ENCODE measurements around the gene MATN1. TPM values are rescaled to one million over a fixed set of nuclear protein-coding genes. Genes with fewer than 3 reads are reported as not detected.

Gene MATN1
- total and polyA plus RNA-seq, 2 of the 4 experiments (the other 2 are of a cell fraction), result 0.27 TPM; not detected in 1

DNA sequence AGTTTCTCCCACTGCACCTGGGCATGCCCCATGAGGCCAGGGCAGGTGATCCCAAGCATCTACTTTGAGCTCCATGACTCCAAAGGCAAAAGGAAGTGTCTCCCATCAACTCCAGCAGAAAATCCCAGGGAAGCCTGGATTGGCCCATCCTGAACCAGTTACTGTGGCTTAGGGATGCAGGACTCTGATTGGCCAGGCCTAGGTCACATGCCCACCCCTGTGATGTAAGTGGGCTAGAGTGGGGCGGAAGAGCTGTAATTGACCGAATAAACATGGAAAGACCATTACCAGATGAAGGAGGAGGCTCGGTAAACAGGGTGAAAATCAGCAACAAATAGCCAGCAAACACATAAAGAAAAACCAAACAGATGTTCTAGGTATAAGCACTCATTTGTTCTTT lies 45.2 kb downstream of the MATN1 start:
- Histone ChIP-seq H2BK15ac (ENCODE audit: low read depth, low read length) (no peak overlapping the region), H3K4me3 (ENCODE audit: insufficient read depth, low read depth, low read length) (no peak overlapping the region), H2BK5ac (ENCODE audit: low read depth, low read length, poor library complexity, severe bottlenecking) (no peak overlapping the region), H3K4me1 (ENCODE audit: control insufficient read depth, insufficient read depth, low read length) (no peaks in the 10 kb centered on the region), H3K4ac (ENCODE audit: low read depth, low read length) (no peak overlapping the region), H2BK120ac (ENCODE audit: low read depth, low read length) (no peak overlapping the region), H4K20me1 (ENCODE audit: insufficient read depth, low read length) (no peaks in the 10 kb centered on the region), H3K14ac (replicated peaks; ENCODE audit: low read depth, low read length) (no peak overlapping the region), H2AK5ac (ENCODE audit: low read depth, low read length) (no peak overlapping the region), H3K4me2 (ENCODE audit: low read depth, low read length) (no peak overlapping the region), H3K79me1 (ENCODE audit: low read depth in 1 of 2, low read length in 2 of 2) (no peaks in the 10 kb centered on the region), H2BK20ac (ENCODE audit: low read depth, low read length) (no peak overlapping the region), H2AFZ (replicated peaks; ENCODE audit: low read length, poor library complexity) (no peak overlapping the region), H3K9ac (ENCODE audit: low read depth, low read length) (no peak overlapping the region), H3K9me1 (ENCODE audit: insufficient read depth, low read length) (no peaks in the 10 kb centered on the region), H3K18ac (ENCODE audit: low read depth, low read length) (no peak overlapping the region), H4K5ac (ENCODE audit: low read depth, low read length) (no peak overlapping the region), H4K91ac (ENCODE audit: insufficient read depth, low read depth, low read length) (no peak overlapping the region), H3K56ac (ENCODE audit: extremely low read depth, insufficient read depth, low read length) (no peak overlapping the region), H4K8ac (ENCODE audit: low read depth in 2 of 2, low read length in 2 of 2) (no peak overlapping the region), H2AK9ac (replicated peaks; ENCODE audit: low read depth, low read length, poor library complexity) (no peak overlapping the region), H3K27ac (ENCODE audit: insufficient read depth, low read length) (no peak overlapping the region), H3K9me3 (ENCODE audit: control insufficient read depth, insufficient read depth, low read length) (no peaks in the 10 kb centered on the region), H3K23ac (ENCODE audit: low read depth, low read length) (no peak overlapping the region), H3K36me3 (ENCODE audit: control insufficient read depth, insufficient read depth, low read length) (no peaks in the 10 kb centered on the region), H3K27me3 (ENCODE audit: control insufficient read depth, insufficient read depth, low read length) (peaks cover 12% of the 10 kb centered on the region)
- no peak for ATAC-seq (ENCODE audit: low read depth)
- ChIA-PET CTCF (no interaction called here), POLR2A (ENCODE audit: unreplicated experiment) (no interaction called here)
- dilution Hi-C loops (cut with HindIII; ENCODE audit: low sequenced_read_pairs, unreplicated experiment) (no loop called here), intact Hi-C loops (cut with micrococcal nuclease) (no loop called here), in situ Hi-C loops (cut with MboI; ENCODE audit: low sequenced_read_pairs) (no loop called here)
- no peak for DNase-seq
- no TSS peak for BruUV-seq (replicated peaks)
- TF ChIP-seq, protein P1, sequence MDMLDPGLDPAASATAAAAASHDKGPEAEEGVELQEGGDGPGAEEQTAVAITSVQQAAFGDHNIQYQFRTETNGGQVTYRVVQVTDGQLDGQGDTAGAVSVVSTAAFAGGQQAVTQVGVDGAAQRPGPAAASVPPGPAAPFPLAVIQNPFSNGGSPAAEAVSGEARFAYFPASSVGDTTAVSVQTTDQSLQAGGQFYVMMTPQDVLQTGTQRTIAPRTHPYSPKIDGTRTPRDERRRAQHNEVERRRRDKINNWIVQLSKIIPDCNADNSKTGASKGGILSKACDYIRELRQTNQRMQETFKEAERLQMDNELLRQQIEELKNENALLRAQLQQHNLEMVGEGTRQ (IDR thresholded peaks at IDR 0.05; ENCODE audit: low read depth, low read length), result no peak
- TF ChIP-seq FOS (IDR thresholded peaks at IDR 0.05; ENCODE audit: low read depth, low read length) (no peak), SMC3 (IDR thresholded peaks at IDR 0.05; ENCODE audit: low read depth, low read length) (no peak), MXI1 (IDR thresholded peaks at IDR 0.05; ENCODE audit: borderline replicate concordance, low read depth, low read length) (no peak), MAFK (IDR thresholded peaks at IDR 0.05; ENCODE audit: low read depth, low read length) (no peak), CHD1 (IDR thresholded peaks at IDR 0.05; ENCODE audit: low read depth, low read length) (no peak), NFE2L2 (IDR thresholded peaks at IDR 0.05; ENCODE audit: low read depth, low read length) (no peak), RCOR1 (IDR thresholded peaks at IDR 0.05; ENCODE audit: insufficient replicate concordance, low read length) (no peak), RFX5 (IDR thresholded peaks at IDR 0.05; ENCODE audit: low read depth, low read length) (no peak), POLR2A (IDR thresholded peaks at IDR 0.05; ENCODE audit: low read depth, low read length) (no peak), RAD21 (IDR thresholded peaks at IDR 0.05; ENCODE audit: low read length) (no peak), CEBPB (IDR thresholded peaks at IDR 0.05; ENCODE audit: low read depth, low read length) (no peak), MAZ (IDR thresholded peaks at IDR 0.05; ENCODE audit: borderline replicate concordance, low read depth, low read length) (no peak)
- TF ChIP-seq, protein P2, sequence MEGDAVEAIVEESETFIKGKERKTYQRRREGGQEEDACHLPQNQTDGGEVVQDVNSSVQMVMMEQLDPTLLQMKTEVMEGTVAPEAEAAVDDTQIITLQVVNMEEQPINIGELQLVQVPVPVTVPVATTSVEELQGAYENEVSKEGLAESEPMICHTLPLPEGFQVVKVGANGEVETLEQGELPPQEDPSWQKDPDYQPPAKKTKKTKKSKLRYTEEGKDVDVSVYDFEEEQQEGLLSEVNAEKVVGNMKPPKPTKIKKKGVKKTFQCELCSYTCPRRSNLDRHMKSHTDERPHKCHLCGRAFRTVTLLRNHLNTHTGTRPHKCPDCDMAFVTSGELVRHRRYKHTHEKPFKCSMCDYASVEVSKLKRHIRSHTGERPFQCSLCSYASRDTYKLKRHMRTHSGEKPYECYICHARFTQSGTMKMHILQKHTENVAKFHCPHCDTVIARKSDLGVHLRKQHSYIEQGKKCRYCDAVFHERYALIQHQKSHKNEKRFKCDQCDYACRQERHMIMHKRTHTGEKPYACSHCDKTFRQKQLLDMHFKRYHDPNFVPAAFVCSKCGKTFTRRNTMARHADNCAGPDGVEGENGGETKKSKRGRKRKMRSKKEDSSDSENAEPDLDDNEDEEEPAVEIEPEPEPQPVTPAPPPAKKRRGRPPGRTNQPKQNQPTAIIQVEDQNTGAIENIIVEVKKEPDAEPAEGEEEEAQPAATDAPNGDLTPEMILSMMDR (conservative IDR thresholded peaks at IDR 0.05; ENCODE audit: low read depth, low read length), result no peak
- TF ChIP-seq, protein P3, sequence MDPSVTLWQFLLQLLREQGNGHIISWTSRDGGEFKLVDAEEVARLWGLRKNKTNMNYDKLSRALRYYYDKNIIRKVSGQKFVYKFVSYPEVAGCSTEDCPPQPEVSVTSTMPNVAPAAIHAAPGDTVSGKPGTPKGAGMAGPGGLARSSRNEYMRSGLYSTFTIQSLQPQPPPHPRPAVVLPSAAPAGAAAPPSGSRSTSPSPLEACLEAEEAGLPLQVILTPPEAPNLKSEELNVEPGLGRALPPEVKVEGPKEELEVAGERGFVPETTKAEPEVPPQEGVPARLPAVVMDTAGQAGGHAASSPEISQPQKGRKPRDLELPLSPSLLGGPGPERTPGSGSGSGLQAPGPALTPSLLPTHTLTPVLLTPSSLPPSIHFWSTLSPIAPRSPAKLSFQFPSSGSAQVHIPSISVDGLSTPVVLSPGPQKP (IDR thresholded peaks at IDR 0.05; ENCODE audit: borderline replicate concordance, low read depth, low read length), result no peak
- no CpG with 5 or more reads among the region's 3 CpGs for WGBS, 2 experiments (ENCODE audit: extremely low coverage in 2 of 2, insufficient read length in 1 of 2)

All from IMR-90 (cell line).